Natural killer cell (primary cell): ENCODE results near the gene GSKIP. TPM values are rescaled to one million over a fixed set of nuclear protein-coding genes. Genes with fewer than 3 reads are reported as not detected.

ENCODE experiments used
- ATAC-seq, 3 donors: fragments of 150-1000 bp in 2 of 3; fragments of 200-7000 bp in 1 of 3; cut with Tn5 transposase; 1 replicate in 1 of 3; 2 replicates in 2 of 3; pipeline ENCODE4 v1.10.0; 2021; ENCODE audit warnings: mild to moderate bottlenecking in 2 of 3, moderate library complexity in 2 of 3
- DNase-seq, 2 donors: peaks; one replicate each; pipeline versions ENCODE4 v3.0.0 to v3.0.0-alpha.2; 2013 to 2021; ENCODE audit warnings: mixed read lengths in 1 of 2
- H3K27ac ChIP-seq: one replicate; pipeline ENCODE4 v1.5.1; 2013; ENCODE audit warnings: mild to moderate bottlenecking, low read length
- H3K27me3 ChIP-seq: one replicate; pipeline ENCODE4 v1.6.1; 2013; ENCODE audit warnings: low read length; ENCODE audit not compliant: control insufficient read depth, insufficient read depth
- H3K36me3 ChIP-seq: one replicate; pipeline ENCODE4 v1.6.1; 2013; ENCODE audit warnings: low read length; ENCODE audit not compliant: control insufficient read depth, insufficient read depth
- H3K4me1 ChIP-seq: one replicate; pipeline ENCODE4 v1.6.1; 2013; ENCODE audit warnings: low read length; ENCODE audit not compliant: control insufficient read depth, insufficient read depth
- H3K4me3 ChIP-seq: one replicate; pipeline ENCODE4 v1.5.1; 2013; ENCODE audit warnings: low read length
- H3K9me3 ChIP-seq: one replicate; pipeline ENCODE4 v1.6.1; 2013; ENCODE audit warnings: low read length; ENCODE audit not compliant: control insufficient read depth, insufficient read depth
- H3K27ac Mint-ChIP-seq, 2 donors: one replicate each; pipeline ENCODE4 v1.8.0; 2022; ENCODE audit warnings: mild to moderate bottlenecking in 2 of 2, mixed read lengths in 2 of 2, moderate library complexity in 1 of 2
- H3K27me3 Mint-ChIP-seq, 2 donors: one replicate each; pipeline ENCODE4 v1.8.0; 2022; ENCODE audit warnings: low read depth in 2 of 2, mixed read lengths in 2 of 2
- H3K36me3 Mint-ChIP-seq: one replicate; pipeline ENCODE4 v1.8.0; 2022; ENCODE audit warnings: mixed read lengths
- H3K4me1 Mint-ChIP-seq, 2 donors: one replicate each; pipeline ENCODE4 v1.8.0; 2022; ENCODE audit warnings: mixed read lengths in 2 of 2
- H3K4me3 Mint-ChIP-seq: one replicate; pipeline ENCODE4 v1.8.0; 2022; ENCODE audit warnings: mild to moderate bottlenecking, moderate library complexity, mixed read lengths
- H3K9me3 Mint-ChIP-seq, 2 donors: one replicate each; pipeline ENCODE4 v1.8.0; 2022; ENCODE audit warnings: mixed read lengths in 2 of 2
- WGBS: methylation state at CpG from one replicate; pipeline ENCODE4 v1.1.7; 2013; ENCODE audit warnings: missing lambda C conversion rate; ENCODE audit not compliant: insufficient coverage; 5-methylcytosine and 5-hydroxymethylcytosine counted together
- intact Hi-C: fragments of 100-400 bp; cut with micrococcal nuclease; formaldehyde crosslinking; loops from one replicate; pipeline ENCODE4 v1.14.2; 2022
- total RNA-seq, 4 donors: library from RNA; stranded (reverse); fragments of 120-200 nt in 1 of 4; gene quantifications; one replicate each; pipeline versions ENCODE4 v1.2.3 to v1.2.4, GENCODE V29; 2013 to 2022
- TF ChIP-seq, protein P1 (sequence below): fragments of 200-600 bp; IDR thresholded peaks from one replicate; pipeline ENCODE4 v1.8.0; 2022; ENCODE audit warnings: antibody characterized with exemption

Gene GSKIP
- total RNA-seq, 3 donors from 2014 or later (not counting 1 experiment from before 2014, with no cell fraction given) = 6.6 to 11.8 (median 7.9) TPM

DNA sequence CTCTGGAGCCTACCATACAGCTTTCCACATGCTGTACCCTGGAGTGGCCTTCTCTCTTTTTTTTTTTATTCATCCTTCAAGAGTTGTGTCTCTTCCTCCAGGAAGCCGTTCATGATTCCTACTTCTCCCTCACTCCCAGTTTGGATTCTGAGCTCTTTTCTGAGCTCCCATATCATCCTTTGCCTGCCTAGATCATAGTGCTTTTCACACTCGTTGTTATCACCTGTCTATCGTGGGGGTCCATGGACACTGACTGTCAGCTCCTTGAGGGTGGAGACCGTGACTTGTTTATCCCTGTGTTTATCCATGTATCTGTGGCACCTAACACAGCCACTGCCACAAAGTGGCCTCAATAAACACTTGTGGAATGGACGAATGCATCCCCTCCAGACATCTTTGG lies 35.6 kb downstream of the GSKIP start:
- Mint-ChIP-seq H3K4me3 (no peak overlapping the region), H3K36me3 (no peaks in the 10 kb centered on the region), H3K4me1 (no peaks in the 10 kb centered on the region), H3K27ac (no peak overlapping the region), H3K9me3 (no peaks in the 10 kb centered on the region), H3K27me3 (peaks cover 24 to 25% of the 10 kb centered on the region in 2 donors)
- WGBS = 83% methylated on average over 5 of the region's 5 CpGs
- H3K27ac ChIP-seq = no peak overlapping the region
- H3K4me1 ChIP-seq = no peaks in the 10 kb centered on the region
- H3K27me3 ChIP-seq = no peaks in the 10 kb centered on the region
- DNase-seq (no peak), ATAC-seq (no peak)
- no peaks in the 10 kb centered on the region for H3K9me3 ChIP-seq
- intact Hi-C loops = no loop called here
- no peak overlapping the region for H3K4me3 ChIP-seq
- H3K36me3 ChIP-seq = no peaks in the 10 kb centered on the region
- TF ChIP-seq, protein P1, sequence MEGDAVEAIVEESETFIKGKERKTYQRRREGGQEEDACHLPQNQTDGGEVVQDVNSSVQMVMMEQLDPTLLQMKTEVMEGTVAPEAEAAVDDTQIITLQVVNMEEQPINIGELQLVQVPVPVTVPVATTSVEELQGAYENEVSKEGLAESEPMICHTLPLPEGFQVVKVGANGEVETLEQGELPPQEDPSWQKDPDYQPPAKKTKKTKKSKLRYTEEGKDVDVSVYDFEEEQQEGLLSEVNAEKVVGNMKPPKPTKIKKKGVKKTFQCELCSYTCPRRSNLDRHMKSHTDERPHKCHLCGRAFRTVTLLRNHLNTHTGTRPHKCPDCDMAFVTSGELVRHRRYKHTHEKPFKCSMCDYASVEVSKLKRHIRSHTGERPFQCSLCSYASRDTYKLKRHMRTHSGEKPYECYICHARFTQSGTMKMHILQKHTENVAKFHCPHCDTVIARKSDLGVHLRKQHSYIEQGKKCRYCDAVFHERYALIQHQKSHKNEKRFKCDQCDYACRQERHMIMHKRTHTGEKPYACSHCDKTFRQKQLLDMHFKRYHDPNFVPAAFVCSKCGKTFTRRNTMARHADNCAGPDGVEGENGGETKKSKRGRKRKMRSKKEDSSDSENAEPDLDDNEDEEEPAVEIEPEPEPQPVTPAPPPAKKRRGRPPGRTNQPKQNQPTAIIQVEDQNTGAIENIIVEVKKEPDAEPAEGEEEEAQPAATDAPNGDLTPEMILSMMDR = no peak

DNA sequence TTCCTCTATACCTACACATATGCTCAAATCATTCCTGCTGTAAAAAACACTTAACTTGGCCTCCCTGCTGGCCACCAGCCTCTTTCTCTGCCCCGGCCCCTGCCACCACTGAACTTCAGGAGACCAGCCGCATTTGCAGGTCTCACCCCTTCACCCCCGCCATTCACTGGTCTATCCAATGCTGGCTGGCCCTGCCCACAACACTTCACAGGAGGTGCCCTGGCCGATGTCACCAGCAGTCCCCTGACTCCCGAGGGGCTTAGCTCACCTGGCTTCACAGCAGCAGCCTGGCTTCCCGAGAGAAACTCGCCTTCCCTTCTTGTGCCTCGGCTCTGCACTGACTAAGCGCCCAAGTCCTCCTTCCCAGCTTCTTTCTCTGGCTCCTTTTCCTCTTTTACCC lies 36.1 kb downstream of the GSKIP start:
- Mint-ChIP-seq H3K36me3 (no peaks in the 10 kb centered on the region), H3K27ac (no peak overlapping the region)

DNA sequence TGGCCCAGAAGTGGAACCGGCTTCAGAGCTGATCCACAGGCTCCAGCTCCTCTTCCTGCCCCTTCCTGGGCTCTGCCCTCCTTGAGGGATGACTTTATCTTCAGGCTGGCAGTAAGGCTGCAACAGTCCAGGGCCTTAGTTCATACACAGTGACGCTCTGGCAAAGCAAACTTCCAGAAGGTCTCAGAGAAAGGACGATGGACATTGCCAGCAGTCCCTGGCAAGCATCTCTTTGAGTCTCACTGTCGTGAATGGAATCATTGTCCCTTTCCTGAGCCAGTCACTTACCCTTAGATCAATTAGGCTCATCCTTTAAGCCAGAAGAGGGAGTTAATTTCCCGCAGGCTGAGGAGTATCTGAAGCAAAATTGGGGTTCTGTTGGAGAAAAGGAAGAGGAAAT lies 37.2 kb downstream of the GSKIP start:
- intact Hi-C loops = no loop called here
- Mint-ChIP-seq H3K4me1 (no peaks in the 10 kb centered on the region), H3K4me3 (no peak overlapping the region), H3K27ac (no peak overlapping the region), H3K27me3 (peaks cover 16 to 22% of the 10 kb centered on the region in 2 donors), H3K9me3 (no peaks in the 10 kb centered on the region), H3K36me3 (no peaks in the 10 kb centered on the region)
- no peak overlapping the region for H3K27ac ChIP-seq
- ATAC-seq (no peak), DNase-seq (no peak)
- H3K9me3 ChIP-seq = no peaks in the 10 kb centered on the region
- H3K4me3 ChIP-seq = no peak overlapping the region
- H3K36me3 ChIP-seq = no peaks in the 10 kb centered on the region
- TF ChIP-seq, protein P1 = no peak
- H3K4me1 ChIP-seq = no peaks in the 10 kb centered on the region
- no peaks in the 10 kb centered on the region for H3K27me3 ChIP-seq
- WGBS = 94% methylated on average over 5 of the region's 5 CpGs

More for the DNA sequence above, 36.1 kb downstream of the GSKIP start:
- Mint-ChIP-seq H3K27me3 (peaks cover 24 to 25% of the 10 kb centered on the region in 2 donors), H3K9me3 (no peaks in the 10 kb centered on the region), H3K4me3 (no peak overlapping the region), H3K4me1 (no peaks in the 10 kb centered on the region)
- TF ChIP-seq, protein P1 = no peak
- WGBS = 89% methylated on average over 9 of the region's 9 CpGs
- intact Hi-C loops = no loop called here
- Histone ChIP-seq H3K4me1 (no peaks in the 10 kb centered on the region), H3K27me3 (no peaks in the 10 kb centered on the region), H3K27ac (no peak overlapping the region), H3K9me3 (no peaks in the 10 kb centered on the region), H3K4me3 (no peak overlapping the region), H3K36me3 (no peaks in the 10 kb centered on the region)
- no peak for ATAC-seq
- DNase-seq = no peak

DNA sequence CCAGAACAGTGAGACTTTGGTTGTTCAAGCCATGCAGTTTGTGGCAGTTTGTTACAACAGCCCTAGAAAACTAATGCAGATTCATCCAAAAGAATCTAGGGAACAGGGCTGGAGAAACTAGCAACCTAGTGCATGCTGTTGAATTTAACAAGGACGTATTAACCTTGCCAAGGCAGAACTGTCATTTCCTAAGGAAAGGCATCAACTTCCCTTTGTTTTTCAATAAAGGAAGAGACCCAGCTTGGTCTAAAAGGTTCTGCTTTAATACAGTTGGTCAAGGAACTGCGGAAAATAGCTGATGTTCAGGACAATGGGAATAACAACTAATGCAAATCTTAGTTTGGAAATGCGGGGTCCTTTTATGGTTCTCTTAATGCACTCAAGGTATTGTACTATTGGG lies 40.1 kb downstream of the GSKIP start:
- Histone ChIP-seq H3K4me3 (no peak overlapping the region), H3K27me3 (no peaks in the 10 kb centered on the region), H3K27ac (no peak overlapping the region), H3K36me3 (no peaks in the 10 kb centered on the region), H3K4me1 (no peaks in the 10 kb centered on the region), H3K9me3 (no peaks in the 10 kb centered on the region)
- intact Hi-C loops = no loop called here
- 66% methylated on average over 3 of the region's 3 CpGs for WGBS
- H3K27ac Mint-ChIP-seq = no peak overlapping the region
- DNase-seq (no peak), ATAC-seq (no peak)
- no peaks in the 10 kb centered on the region for H3K4me1 Mint-ChIP-seq
- no peaks in the 10 kb centered on the region for H3K9me3 Mint-ChIP-seq
- H3K27me3 Mint-ChIP-seq = peaks cover 15 to 27% of the 10 kb centered on the region in 2 donors
- H3K36me3 Mint-ChIP-seq = no peaks in the 10 kb centered on the region
- TF ChIP-seq, protein P1 = no peak
- no peak overlapping the region for H3K4me3 Mint-ChIP-seq
